NCI-H1105 treated with DMSO at 0.1 percent for 48 hours (cell line): ENCODE data around the gene CFAP100.

Experiments used
- DNase-seq: peaks from one replicate; lab custom pipeline; 2025; lab: John Stamatoyannopoulos, UW

Gene CFAP100

GRCh38 chr3:126442856-126443242 lies 48.1 kb downstream of the CFAP100 start:
- DNase-seq: no peak

- DNase-seq: no peak
Measured at GRCh38 chr3:126445506-126445905, 50.8 kb downstream of the CFAP100 start.

- DNase-seq: no peak
Measured at GRCh38 chr3:126446301-126446700, 51.6 kb downstream of the CFAP100 start.

- DNase-seq: no peak
Measured at GRCh38 chr3:126446791-126447190, 52.1 kb downstream of the CFAP100 start.

GRCh38 chr3:126447456-126448106 lies 52.9 kb downstream of the CFAP100 start:
- no peak for DNase-seq

- DNase-seq: no peak
Measured at GRCh38 chr3:126448136-126448892, 53.6 kb downstream of the CFAP100 start.

GRCh38 chr3:126448893-126449180 lies 54.1 kb downstream of the CFAP100 start:
- no peak for DNase-seq

- DNase-seq: no peak
Measured at GRCh38 chr3:126449621-126450051, 54.9 kb downstream of the CFAP100 start.

- DNase-seq: no peak
Measured at GRCh38 chr3:126450219-126450618, 55.5 kb downstream of the CFAP100 start.

GRCh38 chr3:126450744-126451143 lies 56.0 kb downstream of the CFAP100 start:
- no peak for DNase-seq

GRCh38 chr3:126451511-126451910 lies 56.8 kb downstream of the CFAP100 start:
- DNase-seq: no peak

GRCh38 chr3:126452213-126452612 lies 57.5 kb downstream of the CFAP100 start:
- no peak for DNase-seq

- DNase-seq: no peak
Measured at GRCh38 chr3:126454025-126454424, 59.3 kb downstream of the CFAP100 start.

GRCh38 chr3:126454437-126455198 lies 59.9 kb downstream of the CFAP100 start:
- DNase-seq: no peak

- DNase-seq: no peak
Measured at GRCh38 chr3:126456211-126456610, 61.5 kb downstream of the CFAP100 start.

GRCh38 chr3:126456766-126457388 lies 62.2 kb downstream of the CFAP100 start:
- no peak for DNase-seq

GRCh38 chr3:126459111-126459762 lies 64.5 kb downstream of the CFAP100 start:
- no peak for DNase-seq

GRCh38 chr3:126459763-126460127 lies 65.0 kb downstream of the CFAP100 start:
- no peak for DNase-seq

GRCh38 chr3:126460381-126460780 lies 65.7 kb downstream of the CFAP100 start:
- DNase-seq: no peak

- no peak for DNase-seq
Measured at GRCh38 chr3:126461450-126462070, 66.9 kb downstream of the CFAP100 start.

GRCh38 chr3:126463521-126463920 lies 68.8 kb downstream of the CFAP100 start:
- no peak for DNase-seq

GRCh38 chr3:126464093-126464492 lies 69.4 kb downstream of the CFAP100 start:
- no peak for DNase-seq
